ENCODE data around the gene SLC38A10. TPM values are rescaled to one million over a fixed set of nuclear protein-coding genes. Genes with fewer than 3 reads are reported as not detected.

SLC38A10 gene
- total RNA-seq, 1 donor from 2014 or later = 36.0 TPM

DNA sequence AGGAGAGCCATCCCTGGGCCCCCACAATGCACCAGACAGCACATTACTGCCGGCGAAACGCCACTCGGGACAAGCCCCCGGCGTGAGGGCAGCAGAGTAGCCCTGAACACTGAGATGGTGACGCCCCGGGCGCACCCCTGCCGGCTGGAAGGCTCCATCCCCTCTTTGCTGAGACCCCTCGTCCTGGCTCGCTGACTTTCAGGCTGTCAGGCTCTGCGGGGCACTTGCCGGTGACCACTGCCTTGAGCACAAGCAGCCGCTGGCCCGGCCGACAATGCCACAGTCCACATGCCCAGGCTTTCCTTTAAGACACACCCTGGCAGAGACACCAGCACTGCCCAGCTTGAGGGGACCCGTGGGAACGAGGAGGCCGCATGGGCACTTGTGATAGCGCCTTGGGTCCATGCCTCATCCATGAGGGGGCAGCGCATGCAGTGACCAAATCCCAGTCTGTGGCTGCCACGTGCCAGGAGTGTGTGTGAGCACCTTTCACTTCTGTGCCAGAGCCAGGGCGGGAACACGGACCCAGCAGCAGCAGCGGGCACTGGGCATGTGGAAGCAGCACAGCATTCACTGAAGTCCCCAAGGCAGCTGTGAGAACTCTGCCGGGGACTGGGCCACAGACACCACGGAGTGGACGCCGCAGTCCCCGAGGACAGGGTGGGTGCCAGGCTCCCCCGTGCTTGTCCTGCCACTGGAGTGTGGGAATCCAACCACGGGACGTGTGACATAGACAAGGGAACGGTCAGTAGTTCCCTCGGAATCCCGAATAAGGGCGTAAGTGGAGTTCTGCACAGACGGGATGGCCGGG is 31.5 kb downstream of the SLC38A10 start:
- intact Hi-C loops (cut with DNase I) = no loop called here

DNA sequence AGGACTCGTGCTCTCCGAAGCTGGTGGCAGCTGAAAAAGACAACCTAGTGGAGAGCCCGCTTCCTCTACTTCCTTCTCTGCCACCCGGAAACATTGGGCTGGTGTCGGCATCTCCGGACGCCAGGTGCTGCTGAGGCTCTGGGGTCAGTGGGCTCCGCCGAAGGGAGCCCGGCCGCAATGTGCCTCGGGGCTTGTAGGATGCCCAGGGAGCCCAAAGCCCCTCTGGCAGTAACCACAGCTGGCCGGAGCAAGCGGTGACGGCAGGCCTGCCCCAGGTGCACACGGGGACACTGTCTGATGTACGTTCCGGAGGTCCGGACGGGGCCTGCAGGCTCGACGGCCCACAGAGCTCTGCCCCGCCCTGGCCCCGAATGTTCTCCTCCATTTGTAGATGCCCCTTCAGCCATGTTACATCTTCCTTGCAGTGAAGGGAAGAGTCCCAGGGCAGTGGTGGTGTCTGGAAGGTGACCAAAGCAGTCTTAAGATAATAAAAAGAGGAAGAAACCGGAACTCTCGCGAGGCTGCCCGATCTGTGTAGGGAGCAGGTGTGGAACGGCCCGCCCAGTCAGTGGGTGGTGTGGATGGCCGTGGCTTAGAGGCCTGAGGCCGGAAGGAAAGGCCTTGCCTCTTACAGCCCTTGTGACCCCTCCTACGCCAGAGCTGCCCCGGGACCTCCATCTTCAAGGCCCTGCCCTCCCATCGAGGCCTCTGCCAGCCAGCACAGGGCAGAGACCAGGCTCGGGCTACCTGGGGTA is 33.3 kb downstream of the SLC38A10 start:
- intact Hi-C loops (cut with DNase I) = no loop called here
- no peak for DNase-seq (ENCODE audit: low spot score)

More for the DNA sequence above, 31.5 kb downstream of the SLC38A10 start:
- no peak for DNase-seq (ENCODE audit: low spot score)

DNA sequence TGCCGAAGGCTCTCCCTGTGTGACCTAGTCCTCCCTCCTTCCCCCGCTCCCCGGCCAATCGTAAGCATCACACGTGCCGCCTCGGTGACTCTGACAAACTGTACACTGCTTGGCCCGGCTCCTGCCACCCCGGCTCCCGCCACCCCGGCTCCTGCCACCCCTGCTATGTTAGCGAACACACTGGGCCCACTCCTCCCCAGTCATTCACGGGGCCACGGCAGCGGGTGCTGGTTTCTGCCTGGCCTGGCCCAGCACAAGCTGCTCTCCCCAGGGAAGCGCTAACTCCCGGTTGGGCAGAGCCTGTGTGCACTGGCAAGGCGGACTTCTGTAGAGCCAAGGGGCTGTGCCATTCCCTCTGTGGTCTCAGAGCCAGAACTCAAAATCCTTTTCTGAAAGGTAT is 34.0 kb downstream of the SLC38A10 start:
- DNase-seq (ENCODE audit: low spot score) = no peak
- intact Hi-C loops (cut with DNase I) = no loop called here

DNA sequence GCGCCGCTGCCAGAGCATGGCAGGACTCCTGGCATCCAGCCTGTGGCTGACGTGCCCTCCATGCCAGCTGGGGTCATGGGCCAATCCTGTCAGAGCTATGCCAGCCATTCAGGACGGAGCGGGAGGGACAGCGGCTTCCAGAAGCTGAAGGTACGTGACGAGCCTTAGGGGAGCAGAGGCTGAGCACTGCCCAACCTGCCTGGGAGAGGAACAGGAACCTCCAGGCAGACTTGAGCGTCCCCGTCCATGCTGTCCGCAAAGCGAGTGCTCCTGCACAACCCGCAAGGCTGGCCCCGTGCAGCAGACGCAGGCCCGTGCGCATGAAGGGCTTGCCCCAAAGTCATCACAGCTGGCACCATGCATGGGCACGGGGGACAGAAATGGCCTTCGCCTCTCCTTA is 34.5 kb downstream of the SLC38A10 start:
- intact Hi-C loops (cut with DNase I) = no loop called here
- DNase-seq (ENCODE audit: low spot score) = no peak

DNA sequence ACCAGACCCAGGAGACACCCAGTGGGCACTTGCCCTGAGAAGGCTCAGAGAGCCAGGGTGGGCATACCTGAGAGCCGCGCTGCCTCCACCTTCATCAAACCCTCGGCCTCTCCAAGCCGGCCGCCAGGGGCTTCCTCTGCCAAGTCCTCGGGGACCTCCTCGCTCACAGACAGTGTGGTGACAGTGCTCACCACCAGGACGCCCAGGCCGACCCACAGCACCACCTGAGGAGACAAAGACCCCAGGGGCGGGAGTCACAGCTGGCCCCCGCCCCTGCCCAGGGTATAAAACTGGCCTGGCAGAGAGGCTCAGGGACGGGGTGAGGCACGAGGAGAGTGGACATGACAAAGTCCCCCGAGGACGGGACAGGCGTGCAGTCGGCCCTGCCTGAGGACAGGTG is 34.9 kb downstream of the SLC38A10 start:
- intact Hi-C loops (cut with DNase I) = no loop called here
- no peak for DNase-seq (ENCODE audit: low spot score)

DNA sequence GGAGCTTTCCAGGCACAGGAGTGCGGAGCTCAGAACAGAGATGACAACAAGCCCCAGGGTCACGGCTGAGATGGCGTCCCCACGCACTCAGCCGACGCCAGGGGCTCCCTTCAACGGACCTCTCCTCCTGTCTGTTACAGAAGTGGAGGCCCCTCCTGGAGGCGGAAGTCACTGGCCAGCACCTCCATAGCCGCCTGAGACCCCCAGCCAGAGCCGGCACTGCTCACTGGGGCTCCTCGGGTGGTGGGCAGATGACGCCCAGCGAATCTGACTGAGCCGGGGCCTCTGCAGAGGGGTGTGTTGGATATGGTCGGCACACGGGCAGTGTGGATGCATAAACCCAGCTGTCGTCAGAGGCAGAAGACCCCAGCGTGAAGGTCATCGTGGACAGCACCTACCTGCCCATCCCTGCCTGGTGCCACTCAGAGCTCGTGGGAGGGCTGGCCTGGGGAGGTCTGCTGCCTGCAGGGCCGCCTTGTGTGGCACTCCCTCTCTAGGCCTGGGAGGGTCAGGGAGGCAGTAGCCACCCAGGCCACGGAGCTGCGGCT is 36.0 kb downstream of the SLC38A10 start:
- DNase-seq (ENCODE audit: low spot score) = no peak
- intact Hi-C loops (cut with DNase I) = no loop called here

DNA sequence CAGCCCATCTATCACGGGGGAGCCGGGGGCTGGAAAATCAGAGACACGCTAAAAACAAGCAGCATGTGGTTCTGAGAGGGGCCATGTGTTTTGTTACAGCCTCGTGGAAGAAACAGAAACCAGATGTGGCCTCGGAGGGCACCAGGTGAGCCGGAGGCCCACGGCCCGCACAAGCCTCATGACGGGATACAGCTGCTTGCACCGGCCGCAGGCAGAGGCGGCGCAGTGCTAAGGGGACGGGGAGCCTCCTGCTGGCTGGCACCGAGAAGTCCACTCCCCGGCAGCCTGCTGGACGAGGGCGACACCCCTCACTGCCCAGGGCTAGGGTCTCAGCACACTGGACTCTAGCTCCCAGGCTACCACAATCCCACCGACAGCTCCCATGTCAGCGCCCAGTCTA is 36.8 kb downstream of the SLC38A10 start:
- intact Hi-C loops (cut with DNase I) = no loop called here

DNA sequence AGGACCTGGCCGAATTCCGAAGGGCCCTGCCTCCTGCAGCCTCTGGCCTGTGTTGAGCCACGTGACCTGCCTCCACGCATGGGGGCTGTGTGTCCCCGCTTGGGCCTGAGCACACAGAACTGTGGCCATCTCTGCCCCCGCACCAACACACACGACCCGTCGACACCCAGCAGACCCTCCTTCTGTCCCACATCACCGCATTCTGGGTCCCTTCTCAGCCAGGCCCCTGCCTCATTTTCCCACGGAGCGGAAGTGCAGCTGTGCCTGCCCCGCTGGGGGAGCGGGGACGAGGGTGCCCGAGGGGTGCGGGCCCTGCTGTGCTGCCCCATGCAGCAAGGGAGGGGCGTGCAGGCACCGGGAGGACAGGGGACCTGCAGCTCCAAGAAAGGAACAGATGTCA is 37.6 kb downstream of the SLC38A10 start:
- no peak for DNase-seq (ENCODE audit: low spot score)

More for the DNA sequence above, 36.8 kb downstream of the SLC38A10 start:
- no peak for DNase-seq (ENCODE audit: low spot score)

DNA sequence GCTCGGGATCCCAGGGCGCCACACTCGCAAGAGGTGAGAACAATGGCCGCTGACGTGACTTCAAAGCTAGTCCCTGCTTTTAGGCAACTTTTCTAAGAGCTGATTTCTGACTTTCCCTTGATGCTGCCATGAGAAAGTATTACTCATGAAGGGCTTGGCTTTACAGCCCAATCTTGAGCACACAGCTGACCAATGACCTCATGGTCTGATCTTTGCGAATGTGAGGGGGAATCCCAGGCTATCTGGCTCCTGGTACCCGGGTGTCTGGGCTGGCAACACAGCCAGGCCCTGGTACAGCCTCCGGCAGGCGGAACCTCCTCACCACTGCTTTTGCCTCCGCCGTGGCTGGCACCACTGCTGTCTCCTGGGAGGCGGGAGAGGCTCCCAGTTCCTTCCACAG is 38.5 kb downstream of the SLC38A10 start:
- intact Hi-C loops (cut with DNase I) = no loop called here
- no peak for DNase-seq (ENCODE audit: low spot score)

More for the DNA sequence above, 37.6 kb downstream of the SLC38A10 start:
- intact Hi-C loops (cut with DNase I) = no loop called here

DNA sequence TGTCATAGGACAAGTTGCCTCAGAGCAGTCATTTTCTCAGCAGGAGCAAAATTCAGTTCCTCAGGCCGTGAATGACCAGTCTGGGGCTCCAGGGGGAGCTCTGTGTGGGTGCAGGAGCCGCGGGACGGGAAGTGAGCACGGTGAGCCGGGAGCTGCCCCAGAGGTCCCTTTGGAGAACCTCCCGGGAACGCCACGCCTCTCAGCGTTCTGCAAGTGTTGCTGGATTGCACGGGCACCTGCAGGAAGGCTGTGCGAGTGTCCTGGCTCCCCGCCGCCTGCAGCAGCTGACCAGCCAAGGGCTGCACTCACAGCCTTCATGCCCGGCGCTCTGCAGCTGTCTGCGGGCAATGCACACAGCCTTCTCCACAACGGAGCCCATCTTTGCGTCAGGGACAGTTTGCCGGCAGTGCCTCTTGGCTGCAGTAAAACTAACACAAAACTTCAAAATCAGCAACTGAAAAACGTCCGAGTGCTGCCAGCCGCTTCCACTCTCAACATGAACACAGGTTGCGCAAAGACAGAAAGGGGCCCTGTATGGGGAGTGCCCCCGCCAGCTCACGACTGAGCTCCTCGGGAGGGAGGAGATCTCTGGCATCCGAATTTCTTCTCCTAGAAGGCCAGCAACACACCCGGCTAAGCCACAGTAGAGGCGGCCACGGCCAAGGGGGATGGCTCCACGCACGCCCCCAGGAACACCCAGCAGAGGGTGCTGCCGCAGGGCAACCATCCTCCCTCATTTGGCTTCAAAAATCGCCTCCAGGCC is 40.0 kb downstream of the SLC38A10 start:
- intact Hi-C loops (cut with DNase I) = loop anchor here (5.0 kb wide), 2 partner anchors 282 to 347 kb away; no protein-coding TSS in a partner anchor
- peak; percentile 91 for DNase-seq (ENCODE audit: low spot score)

DNA sequence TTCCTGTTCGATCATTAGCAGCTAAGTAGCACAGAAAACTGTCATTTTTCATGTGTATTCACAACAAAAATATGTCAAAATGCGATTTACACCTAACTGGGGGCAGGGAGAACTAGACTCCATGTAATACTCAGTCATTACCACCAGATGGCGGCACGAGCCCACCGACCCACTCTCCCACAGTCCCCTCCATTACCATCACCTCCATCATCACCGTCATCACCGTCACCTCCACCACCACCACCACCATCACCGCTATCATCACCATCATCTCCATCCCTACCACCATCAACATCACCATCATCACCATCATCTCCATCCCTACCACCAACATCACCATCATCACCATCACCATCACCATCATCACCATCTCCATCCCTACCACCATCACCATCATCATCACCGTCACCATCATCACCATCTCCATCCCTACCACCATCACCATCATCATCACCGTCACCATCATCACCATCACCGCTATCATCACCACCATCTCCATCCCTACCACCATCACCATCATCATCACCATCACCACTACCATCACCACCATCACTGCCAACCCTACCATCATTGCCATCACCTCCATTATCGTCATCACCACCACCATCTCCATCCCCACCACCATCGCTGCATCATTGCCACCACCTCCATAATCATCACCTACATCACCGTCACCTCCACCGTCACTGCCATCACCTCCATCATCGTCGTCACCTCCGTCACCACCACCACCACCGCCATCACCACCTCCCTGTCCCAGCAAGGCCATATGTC is 41.6 kb downstream of the SLC38A10 start:
- intact Hi-C loops (cut with DNase I) = loop anchor here (1.0 to 5.0 kb wide), 3 partner anchors 231 to 349 kb away; no protein-coding TSS in a partner anchor
- DNase-seq (ENCODE audit: low spot score) = no peak

DNA sequence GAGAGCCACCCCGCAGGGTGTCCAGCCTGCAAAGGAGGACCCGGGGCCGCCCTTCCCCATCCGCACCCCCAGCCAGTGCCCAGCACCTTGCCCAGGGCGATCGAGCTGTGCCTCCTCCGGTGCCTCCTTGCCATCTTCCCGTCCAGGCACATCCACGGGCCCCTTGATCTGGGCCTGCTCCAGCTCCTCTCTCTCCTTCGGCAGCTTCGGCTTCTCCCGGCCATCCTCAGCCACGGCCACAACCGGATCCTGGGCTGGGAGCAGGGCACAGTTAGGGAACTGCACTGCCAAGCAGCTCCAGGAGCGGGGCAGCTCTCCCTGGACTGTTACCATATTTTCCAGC is 42.1 kb downstream of the SLC38A10 start:
- intact Hi-C loops (cut with DNase I) = loop anchor here (1.0 to 5.0 kb wide), 3 partner anchors 231 to 349 kb away; no protein-coding TSS in a partner anchor
- no peak for DNase-seq (ENCODE audit: low spot score)

DNA sequence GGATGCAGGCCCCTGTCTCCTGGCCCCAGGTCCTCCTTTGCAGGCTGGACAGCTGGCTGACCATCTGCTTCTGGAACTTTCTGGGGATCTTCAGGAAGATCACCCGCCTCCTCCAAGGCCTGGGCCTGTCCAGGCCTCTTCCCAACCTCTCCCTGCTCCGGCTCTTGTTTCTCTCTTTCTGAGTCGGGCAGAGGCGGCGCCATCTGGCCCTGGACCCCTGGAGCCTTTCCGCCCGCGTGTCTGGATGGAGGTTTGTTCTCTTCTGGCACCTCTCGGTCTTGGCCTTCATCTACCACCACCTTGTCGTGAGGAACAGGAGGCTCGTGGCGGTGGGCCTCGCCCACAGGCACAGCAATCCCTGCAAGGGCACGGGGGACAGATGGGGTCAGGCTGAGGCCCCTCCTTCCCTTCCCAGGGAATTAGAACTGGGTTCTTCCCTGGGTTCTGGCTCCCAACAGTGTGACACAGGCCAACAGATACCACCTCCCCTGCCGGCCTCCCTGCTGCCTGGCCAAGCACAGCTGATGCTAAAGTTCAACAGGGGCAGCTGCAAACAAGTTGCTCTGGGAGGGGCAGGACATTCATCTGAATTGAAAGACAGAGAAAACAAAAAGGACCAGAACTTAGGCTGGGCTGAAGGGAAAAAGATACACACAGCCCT is 42.7 kb downstream of the SLC38A10 start:
- no peak for DNase-seq (ENCODE audit: low spot score)
- intact Hi-C loops (cut with DNase I) = loop anchor here (5.0 kb wide), 2 partner anchors 285 to 350 kb away; no protein-coding TSS in a partner anchor

DNA sequence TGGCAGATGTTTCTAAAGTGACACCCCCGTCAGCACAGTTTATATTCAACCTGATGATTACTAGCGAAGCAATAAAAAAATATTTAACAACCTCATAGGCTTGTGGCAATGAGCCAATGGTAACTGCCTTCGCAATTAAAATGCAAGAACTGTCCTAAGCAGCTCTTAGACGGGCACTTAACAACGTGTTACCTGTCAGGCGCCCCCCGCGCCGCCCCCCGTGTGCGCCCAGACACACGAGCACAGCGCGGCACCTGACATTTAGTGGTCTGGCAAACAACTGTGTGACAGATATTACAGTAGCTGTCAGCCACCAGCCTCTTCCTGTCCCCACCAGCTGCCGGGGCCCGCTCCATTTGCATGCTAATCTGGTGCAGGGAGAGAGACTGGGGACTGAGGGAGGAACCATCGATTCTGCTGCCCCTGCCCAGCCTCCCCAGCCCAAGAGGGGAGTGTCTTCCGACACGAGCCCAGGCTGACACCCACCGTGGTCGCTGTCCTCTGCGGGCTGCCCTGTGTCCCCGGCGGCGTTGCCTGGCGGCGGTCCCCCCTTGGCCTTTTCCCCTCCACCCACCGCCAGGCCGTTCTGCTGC is 43.3 kb downstream of the SLC38A10 start:
- no peak for DNase-seq (ENCODE audit: low spot score)
- intact Hi-C loops (cut with DNase I) = loop anchor here (5.0 kb wide), 2 partner anchors 285 to 350 kb away; no protein-coding TSS in a partner anchor

DNA sequence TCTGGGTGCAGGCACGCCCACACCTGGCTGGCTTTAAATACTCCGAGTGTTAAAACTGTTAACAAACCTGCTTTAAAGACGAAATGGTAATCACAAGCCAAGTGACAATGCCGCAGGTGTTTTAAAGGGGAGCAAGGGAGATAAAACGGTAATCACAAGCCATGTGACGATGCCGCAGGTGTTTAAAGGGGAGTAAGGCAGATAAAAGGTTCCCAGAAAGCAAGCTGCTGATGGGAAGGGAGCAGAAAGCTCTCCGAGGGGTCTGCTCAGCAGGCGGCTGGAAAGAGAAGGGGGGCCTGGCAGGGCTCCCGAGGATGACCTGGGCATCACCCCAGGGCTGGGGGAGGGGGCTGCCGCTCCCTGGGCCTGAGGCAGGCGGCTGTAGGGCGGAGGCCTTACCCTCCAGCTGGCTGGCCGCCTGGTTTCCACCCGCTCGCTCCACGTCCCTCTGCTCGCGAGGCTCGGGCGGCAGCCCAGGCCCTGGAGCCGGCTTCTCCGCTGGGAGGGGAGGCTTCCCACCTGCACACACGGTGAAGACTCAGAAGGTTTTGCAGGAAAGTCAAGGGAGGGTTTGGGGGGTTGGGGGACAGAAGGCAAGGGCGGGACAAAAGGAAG is 43.9 kb downstream of the SLC38A10 start:
- intact Hi-C loops (cut with DNase I) = loop anchor here (5.0 kb wide), 2 partner anchors 286 to 351 kb away; no protein-coding TSS in a partner anchor
- DNase-seq (ENCODE audit: low spot score) = no peak

DNA sequence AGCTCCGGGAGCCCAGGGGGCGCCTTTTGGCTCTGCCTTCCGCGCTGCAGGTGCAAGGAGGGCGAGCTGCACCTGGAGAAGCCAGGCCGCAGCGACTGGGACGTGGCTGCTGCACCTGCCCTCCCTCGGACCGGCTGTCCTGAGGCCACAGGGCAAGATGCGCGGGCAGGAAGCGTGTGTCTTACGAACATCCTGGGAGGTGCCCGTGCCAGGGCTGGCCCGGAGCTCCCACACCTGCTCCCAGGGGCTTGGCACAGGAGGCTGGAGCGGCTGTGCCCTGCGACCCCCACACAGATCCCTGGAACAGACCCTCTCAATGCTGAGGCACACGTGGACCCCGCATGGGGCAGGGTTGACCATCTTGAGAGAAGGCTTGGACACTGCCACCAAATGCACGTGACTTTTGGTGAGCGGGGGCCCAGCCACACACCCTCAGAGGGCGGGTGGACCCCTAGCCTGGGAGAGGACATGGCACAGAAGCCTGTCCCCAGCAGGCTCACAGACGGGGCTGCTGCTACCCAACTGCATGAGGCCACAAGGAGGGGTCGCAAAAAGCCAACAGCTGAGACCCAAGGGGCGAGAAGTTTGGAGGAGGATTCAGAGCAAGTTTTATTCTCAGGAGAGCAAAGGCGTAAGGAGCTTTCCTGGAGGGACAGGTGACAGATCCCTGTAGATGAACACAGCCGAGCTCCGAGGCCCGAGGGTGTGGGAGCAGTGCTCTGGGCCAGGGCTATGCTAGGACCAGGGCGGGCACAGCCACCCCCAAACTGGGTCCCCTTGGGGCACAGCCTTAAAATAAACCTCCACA is 44.6 kb downstream of the SLC38A10 start:
- intact Hi-C loops (cut with DNase I) = loop anchor here (5.0 kb wide), 2 partner anchors 287 to 352 kb away; no protein-coding TSS in a partner anchor

More for the DNA sequence above, 44.6 kb downstream of the SLC38A10 start:
- no peak for DNase-seq (ENCODE audit: low spot score)
